Mesenchymal stem cell (in vitro differentiated cells and primary cell): ENCODE measurements around the gene RNF215.

Experiments used
- DNase-seq: peaks from one replicate; pipeline ENCODE4 v3.0.0-alpha.2; 2013
- H2AFZ ChIP-seq: one replicate; pipeline ENCODE4 v1.6.1; 2013; ENCODE audit warnings: low read depth, mild to moderate bottlenecking, control low read depth, inconsistent platforms, low read length, moderate library complexity
- H2AK5ac ChIP-seq: 2 replicates; pipeline ENCODE4 v1.6.1; 2013; ENCODE audit warnings: low read length, moderate library complexity, mild to moderate bottlenecking, inconsistent platforms; ENCODE audit not compliant: severe bottlenecking
- H2BK120ac ChIP-seq: one replicate; pipeline ENCODE4 v1.6.1; 2013; ENCODE audit warnings: low read depth, mild to moderate bottlenecking, inconsistent platforms, low read length, moderate library complexity
- H2BK12ac ChIP-seq, 2 experiments: one replicate each; pipeline ENCODE4 v1.6.1; 2013; ENCODE audit warnings: inconsistent platforms in 2 of 2, low read length in 2 of 2, mild to moderate bottlenecking in 2 of 2, moderate library complexity in 2 of 2, control low read depth in 1 of 2
- H2BK15ac ChIP-seq: one replicate; pipeline ENCODE4 v1.6.1; 2013; ENCODE audit warnings: mild to moderate bottlenecking, low read depth, inconsistent platforms; ENCODE audit not compliant: poor library complexity, severe bottlenecking
- H2BK5ac ChIP-seq: 2 replicates; pipeline ENCODE4 v1.6.1; 2013; ENCODE audit warnings: low read depth, mild to moderate bottlenecking, low read length, control low read depth, inconsistent platforms; ENCODE audit not compliant: poor library complexity, severe bottlenecking
- H3K14ac ChIP-seq, 2 experiments: one replicate each; pipeline ENCODE4 v1.6.1; 2013; ENCODE audit warnings: inconsistent platforms in 2 of 2, low read length in 2 of 2, control low read depth in 1 of 2, mild to moderate bottlenecking in 1 of 2, moderate library complexity in 1 of 2
- H3K18ac ChIP-seq, 2 experiments: one replicate each; pipeline ENCODE4 v1.6.1; 2013; ENCODE audit warnings: inconsistent platforms in 2 of 2, low read length in 2 of 2, control low read depth in 1 of 2, low read depth in 1 of 2, mild to moderate bottlenecking in 1 of 2
- H3K23ac ChIP-seq, 2 experiments: one replicate each; pipeline ENCODE4 v1.6.1; 2013; ENCODE audit warnings: inconsistent platforms in 2 of 2, low read length in 2 of 2, mild to moderate bottlenecking in 2 of 2, moderate library complexity in 2 of 2, control low read depth in 1 of 2
- H3K27ac ChIP-seq: 2 replicates; pipeline ENCODE4 v1.5.1; 2013; ENCODE audit warnings: mild to moderate bottlenecking, moderate library complexity, low read length, control low read depth, inconsistent platforms; ENCODE audit not compliant: poor library complexity, severe bottlenecking
- H3K27me3 ChIP-seq, 2 experiments: 2 replicates each; pipeline versions ENCODE4 v1.6.1 to v1.7.0; 2013; ENCODE audit warnings: low read length in 2 of 2, mild to moderate bottlenecking in 2 of 2, moderate library complexity in 2 of 2, control low read depth in 1 of 2, inconsistent platforms in 1 of 2; ENCODE audit not compliant: control insufficient read depth in 1 of 2, insufficient read depth in 1 of 2
- H3K36me3 ChIP-seq, 2 experiments: 2 replicates each; pipeline versions ENCODE4 v1.6.1 to v1.7.0; 2013; ENCODE audit warnings: low read length in 2 of 2, control low read depth in 1 of 2, inconsistent platforms in 1 of 2, low read depth in 1 of 2, mild to moderate bottlenecking in 1 of 2; ENCODE audit not compliant: insufficient read depth in 2 of 2, control insufficient read depth in 1 of 2
- H3K4ac ChIP-seq, 2 experiments: one replicate each; pipeline ENCODE4 v1.6.1; 2013; ENCODE audit warnings: inconsistent platforms in 2 of 2, low read length in 2 of 2, mild to moderate bottlenecking in 2 of 2, moderate library complexity in 2 of 2, control low read depth in 1 of 2, low read depth in 1 of 2
- H3K4me1 ChIP-seq: 2 replicates; pipeline ENCODE4 v1.6.1; 2013; ENCODE audit warnings: low read depth, low read length, control low read depth; ENCODE audit not compliant: control insufficient read depth, insufficient read depth
- H3K4me2 ChIP-seq: 2 replicates; pipeline ENCODE4 v1.6.1; 2013; ENCODE audit warnings: low read length, mild to moderate bottlenecking, inconsistent platforms; ENCODE audit not compliant: poor library complexity, severe bottlenecking
- H3K4me3 ChIP-seq, 2 experiments: 2 replicates each; pipeline versions ENCODE4 v1.5.1 to v1.7.0; 2013; ENCODE audit warnings: low read length in 2 of 2, mild to moderate bottlenecking in 2 of 2, control low read depth in 1 of 2, low read depth in 1 of 2; ENCODE audit not compliant: insufficient read depth in 1 of 2
- H3K79me1 ChIP-seq: replicated peaks from 2 replicates; pipeline ENCODE4 v1.6.1; 2013; ENCODE audit warnings: mild to moderate bottlenecking, control low read depth, low read length, inconsistent platforms; ENCODE audit not compliant: poor library complexity, severe bottlenecking
- H3K9ac ChIP-seq: 2 replicates; pipeline ENCODE4 v1.7.0; 2013; ENCODE audit warnings: mild to moderate bottlenecking, low read length, moderate library complexity
- H3K9me3 ChIP-seq: 2 replicates; pipeline ENCODE4 v1.7.0; 2013; ENCODE audit warnings: mild to moderate bottlenecking, low read length; ENCODE audit not compliant: control insufficient read depth
- H4K8ac ChIP-seq: one replicate; pipeline ENCODE4 v1.6.1; 2013; ENCODE audit warnings: inconsistent platforms, mild to moderate bottlenecking, low read length, moderate library complexity
- H4K91ac ChIP-seq: one replicate; pipeline ENCODE4 v1.6.1; 2013; ENCODE audit warnings: mild to moderate bottlenecking, low read length, inconsistent platforms
- WGBS: methylation state at CpG from one replicate; pipeline ENCODE4 v1.1.7; 2013; ENCODE audit warnings: mixed read lengths; 5-methylcytosine and 5-hydroxymethylcytosine counted together

RNF215 gene

GRCh38 chr22:30382340-30382739 lies 4.9 kb downstream of the RNF215 start:
- Histone ChIP-seq H4K8ac (no peak overlapping the region), H4K91ac (no peak overlapping the region), H2BK15ac (no peak overlapping the region), H3K4me3 (no peak overlapping the region), H3K79me1 (peaks cover 25% of the 10 kb centered on the region), H3K9me3 (no peaks in the 10 kb centered on the region), H2BK120ac (no peak overlapping the region), H2BK5ac (no peak overlapping the region), H3K4ac (no peak overlapping the region), H2AK5ac (no peak overlapping the region), H3K9ac (no peak overlapping the region), H3K23ac (no peak overlapping the region), H3K4me1 (peaks cover 12% of the 10 kb centered on the region), H3K27me3 (no peaks in the 10 kb centered on the region), H2BK12ac (no peak overlapping the region), H3K18ac (no peak overlapping the region), H3K36me3 (peaks cover 62 to 69% of the 10 kb centered on the region in 2 experiments), H3K27ac (no peak overlapping the region), H2AFZ (no peak overlapping the region), H3K4me2 (no peak overlapping the region), H3K14ac (no peak overlapping the region)
- 100% methylated on average over 5 of the region's 5 CpGs for WGBS
- DNase-seq = no peak

- no peak overlapping the region for H3K14ac ChIP-seq
- no peak overlapping the region for H3K9ac ChIP-seq
- no peak overlapping the region for H3K18ac ChIP-seq
- peaks cover 69 to 80% of the 10 kb centered on the region in 2 experiments for H3K36me3 ChIP-seq
- no peak overlapping the region for H4K8ac ChIP-seq
- H3K23ac ChIP-seq = no peak overlapping the region
- H3K4me1 ChIP-seq = peaks cover 8% of the 10 kb centered on the region
- no peak for DNase-seq
- H4K91ac ChIP-seq = no peak overlapping the region
- no peak overlapping the region for H3K27ac ChIP-seq
- H3K27me3 ChIP-seq = no peaks in the 10 kb centered on the region
- peaks cover 20% of the 10 kb centered on the region for H3K79me1 ChIP-seq
- H2AK5ac ChIP-seq = no peak overlapping the region
- no peak overlapping the region for H3K4me3 ChIP-seq
- no peaks in the 10 kb centered on the region for H3K9me3 ChIP-seq
- no peak overlapping the region for H3K4ac ChIP-seq
- 90% methylated on average over 12 of the region's 12 CpGs for WGBS
- H2BK15ac ChIP-seq = no peak overlapping the region
- H3K4me2 ChIP-seq = no peak overlapping the region
- no peak overlapping the region for H2BK12ac ChIP-seq
- no peak overlapping the region for H2BK5ac ChIP-seq
- no peak overlapping the region for H2AFZ ChIP-seq
- H2BK120ac ChIP-seq = no peak overlapping the region
Measured at GRCh38 chr22:30381264-30381663, 5.9 kb downstream of the RNF215 start.

- H3K4me3 ChIP-seq = no peak overlapping the region
- H3K23ac ChIP-seq = no peak overlapping the region
- no peak overlapping the region for H3K14ac ChIP-seq
- H3K27me3 ChIP-seq = no peaks in the 10 kb centered on the region
- no peak overlapping the region for H4K8ac ChIP-seq
- no peak overlapping the region for H2BK15ac ChIP-seq
- H3K27ac ChIP-seq = no peak overlapping the region
- WGBS = 96% methylated on average over 20 of the region's 20 CpGs
- H4K91ac ChIP-seq = no peak overlapping the region
- no peak overlapping the region for H3K4me2 ChIP-seq
- H2BK12ac ChIP-seq = no peak overlapping the region
- H3K9ac ChIP-seq = no peak overlapping the region
- no peaks in the 10 kb centered on the region for H3K9me3 ChIP-seq
- no peak overlapping the region for H2BK120ac ChIP-seq
- no peak for DNase-seq
- H3K79me1 ChIP-seq = peaks cover 15% of the 10 kb centered on the region
- H3K36me3 ChIP-seq = peaks cover 69 to 88% of the 10 kb centered on the region in 2 experiments
- no peak overlapping the region for H2BK5ac ChIP-seq
- no peak overlapping the region for H3K4ac ChIP-seq
- no peak overlapping the region for H2AFZ ChIP-seq
- no peak overlapping the region for H2AK5ac ChIP-seq
- no peak overlapping the region for H3K18ac ChIP-seq
- peaks cover 2% of the 10 kb centered on the region for H3K4me1 ChIP-seq
Measured at GRCh38 chr22:30380011-30380410, 7.2 kb downstream of the RNF215 start.

- Histone ChIP-seq H3K9ac (no peak overlapping the region), H3K23ac (no peak overlapping the region), H2BK5ac (no peak overlapping the region), H2AK5ac (no peak overlapping the region), H3K27me3 (peaks cover 0 to 8% of the 10 kb centered on the region in 2 experiments), H3K36me3 (peaks cover 33 to 49% of the 10 kb centered on the region in 2 experiments), H3K14ac (no peak overlapping the region), H4K8ac (no peak overlapping the region), H2BK15ac (no peak overlapping the region), H3K18ac (no peak overlapping the region), H3K79me1 (no peaks in the 10 kb centered on the region), H3K9me3 (no peaks in the 10 kb centered on the region), H4K91ac (no peak overlapping the region), H2BK12ac (no peak overlapping the region), H3K4ac (no peak overlapping the region), H3K4me3 (no peak overlapping the region), H3K27ac (no peak overlapping the region), H3K4me2 (no peak overlapping the region), H2BK120ac (no peak overlapping the region), H2AFZ (no peak overlapping the region), H3K4me1 (peaks cover 19% of the 10 kb centered on the region)
- DNase-seq = no peak
- 91% methylated on average over 13 of the region's 13 CpGs for WGBS
Measured at GRCh38 chr22:30375312-30375849, 11.8 kb downstream of the RNF215 start.
